ENCODE data around the gene RAB6B.

The RAB6B gene

GRCh38 chr3:133878518-133878917 is 17.2 kb downstream of the RAB6B start:
- DNase-seq = no peak

- DNase-seq = no peak
Observed at GRCh38 chr3:133877221-133877620, 18.5 kb downstream of the RAB6B start.

- no peak for DNase-seq
Observed at GRCh38 chr3:133874761-133875438, 20.8 kb downstream of the RAB6B start.

- no peak for DNase-seq
Observed at GRCh38 chr3:133874344-133874743, 21.3 kb downstream of the RAB6B start.

- DNase-seq = no peak
Observed at GRCh38 chr3:133872781-133873180, 22.9 kb downstream of the RAB6B start.

- no peak for DNase-seq
Observed at GRCh38 chr3:133872161-133872560, 23.5 kb downstream of the RAB6B start.

- no peak for DNase-seq
Observed at GRCh38 chr3:133871368-133872090, 24.2 kb downstream of the RAB6B start.

GRCh38 chr3:133870822-133871221 is 24.9 kb downstream of the RAB6B start:
- DNase-seq = no peak

GRCh38 chr3:133869586-133869985 is 26.1 kb downstream of the RAB6B start:
- no peak for DNase-seq

GRCh38 chr3:133868758-133869475 is 26.8 kb downstream of the RAB6B start:
- DNase-seq = no peak

GRCh38 chr3:133868186-133868585 is 27.5 kb downstream of the RAB6B start:
- no peak for DNase-seq

GRCh38 chr3:133866141-133866540 is 29.5 kb downstream of the RAB6B start:
- DNase-seq = no peak

- DNase-seq = no peak
Observed at GRCh38 chr3:133865136-133865855, 30.4 kb downstream of the RAB6B start.

- DNase-seq = no peak
Observed at GRCh38 chr3:133864616-133865015, 31.1 kb downstream of the RAB6B start.

- no peak for DNase-seq
Observed at GRCh38 chr3:133863911-133864310, 31.8 kb downstream of the RAB6B start.

- no peak for DNase-seq
Observed at GRCh38 chr3:133862161-133862560, 33.5 kb downstream of the RAB6B start.

GRCh38 chr3:133860519-133860918 is 35.2 kb downstream of the RAB6B start:
- no peak for DNase-seq

GRCh38 chr3:133859381-133860234 is 36.1 kb downstream of the RAB6B start:
- no peak for DNase-seq

- no peak for DNase-seq
Observed at GRCh38 chr3:133857767-133858166, 37.9 kb downstream of the RAB6B start.

GRCh38 chr3:133856316-133856715 is 39.4 kb downstream of the RAB6B start:
- no peak for DNase-seq

- DNase-seq = no peak
Observed at GRCh38 chr3:133855772-133856171, 39.9 kb downstream of the RAB6B start.

GRCh38 chr3:133855002-133855370 is 40.7 kb downstream of the RAB6B start:
- DNase-seq = no peak
